Endodermal cell (in vitro differentiated cells): ENCODE measurements around the gene CDC42. TPM values are rescaled to one million over a fixed set of nuclear protein-coding genes. Genes with fewer than 3 reads are reported as not detected.

ENCODE experiments used
- DNase-seq: peaks from one replicate; pipeline ENCODE4 v3.0.0-alpha.2; 2017
- H3K27ac ChIP-seq: 2 replicates; pipeline ENCODE4 v1.5.1; 2013; ENCODE audit warnings: mild to moderate bottlenecking, low read depth, low read length, moderate library complexity
- H3K27me3 ChIP-seq: 2 replicates; pipeline ENCODE4 v1.6.1; 2013; ENCODE audit warnings: mild to moderate bottlenecking, low read length, moderate library complexity; ENCODE audit not compliant: insufficient read depth, control insufficient read depth, poor library complexity, severe bottlenecking
- H3K36me3 ChIP-seq: 2 replicates; pipeline ENCODE4 v1.7.0; 2013; ENCODE audit warnings: mild to moderate bottlenecking, low read length, moderate library complexity; ENCODE audit not compliant: control insufficient read depth, insufficient read depth
- H3K4me1 ChIP-seq: one replicate; pipeline ENCODE4 v1.7.0; 2013; ENCODE audit warnings: low read length; ENCODE audit not compliant: control insufficient read depth, insufficient read depth
- H3K4me3 ChIP-seq: 2 replicates; pipeline ENCODE4 v1.5.1; 2013; ENCODE audit warnings: mild to moderate bottlenecking, low read length, moderate library complexity
- H3K9ac ChIP-seq: 2 replicates; pipeline ENCODE4 v1.6.1; 2013; ENCODE audit warnings: mild to moderate bottlenecking, low read length, moderate library complexity; ENCODE audit not compliant: poor library complexity, severe bottlenecking; ENCODE audit errors: extremely low read depth
- H3K9me3 ChIP-seq: 2 replicates; pipeline ENCODE4 v1.6.1; 2013; ENCODE audit warnings: mild to moderate bottlenecking, low read length, moderate library complexity; ENCODE audit not compliant: control insufficient read depth
- H3K27ac Mint-ChIP-seq: 2 replicates; pipeline ENCODE4 v1.8.0; 2020; ENCODE audit warnings: mixed read lengths
- H3K27me3 Mint-ChIP-seq: 2 replicates; pipeline ENCODE4 v1.8.0; 2021; ENCODE audit warnings: mild to moderate bottlenecking, mixed read lengths; ENCODE audit not compliant: insufficient read depth
- H3K36me3 Mint-ChIP-seq: 2 replicates; pipeline ENCODE4 v1.8.0; 2020; ENCODE audit warnings: low read depth, mixed read lengths
- H3K4me1 Mint-ChIP-seq: 2 replicates; pipeline ENCODE4 v1.8.0; 2020; ENCODE audit warnings: mixed read lengths
- H3K4me3 Mint-ChIP-seq: 2 replicates; pipeline ENCODE4 v1.8.0; 2020; ENCODE audit warnings: mild to moderate bottlenecking, moderate library complexity, mixed read lengths
- H3K9me3 Mint-ChIP-seq: 2 replicates; pipeline ENCODE4 v1.8.0; 2020; ENCODE audit warnings: mild to moderate bottlenecking, mixed read lengths
- CTCF ChIP-seq: fragments of 200-600 bp; sonication (generic); conservative IDR thresholded peaks from 2 replicates; pipeline ENCODE4 v1.5.0; 2021; ENCODE audit warnings: antibody characterized with exemption, mild to moderate bottlenecking
- WGBS, 2 experiments: methylation state at CpG; one replicate each; pipeline versions ENCODE4 v1.1.5 to v1.1.7; 2013; ENCODE audit warnings: missing lambda C conversion rate in 2 of 2, mixed read lengths in 1 of 2; ENCODE audit not compliant: insufficient coverage in 1 of 2, insufficient read length in 1 of 2; 5-methylcytosine and 5-hydroxymethylcytosine counted together
- total RNA-seq, 2 donors: library from RNA; stranded (reverse); fragmentation: NEBNext Ultra II Directional in 1 of 2; extraction: Animal tissue kit (Norgen Biotek cat#: 25700) in 1 of 2; gene quantifications; 2 replicates in 1 of 2; 3 replicates in 1 of 2; pipeline ENCODE4 v1.2.1, GENCODE V29; 2021

Gene CDC42
- total RNA-seq, 2 donors from 2014 or later: 274 to 283 TPM

- 90 to 96% methylated on average over 2 to 9 of the region's 9 CpGs for WGBS, 2 experiments
- TF ChIP-seq CTCF: no peak
- peak overlapping the region; percentile 73 for H3K27ac Mint-ChIP-seq
Observed at GRCh38 chr1:22123901-22124404, 71.4 kb downstream of the CDC42 start.

GRCh38 chr1:22124592-22125229, 72.2 kb downstream of the CDC42 start:
- H3K4me1 Mint-ChIP-seq: peaks cover 25% of the 10 kb centered on the region
- H3K4me3 Mint-ChIP-seq: no peak overlapping the region
- no peak for TF ChIP-seq CTCF
- Histone ChIP-seq H3K27me3 (no peaks in the 10 kb centered on the region), H3K4me1 (peaks cover 9% of the 10 kb centered on the region), H3K9me3 (no peaks in the 10 kb centered on the region), H3K36me3 (peaks cover 10% of the 10 kb centered on the region), H3K9ac (no peak overlapping the region), H3K27ac (no peak overlapping the region), H3K4me3 (no peak overlapping the region)
- H3K36me3 Mint-ChIP-seq: peaks cover 2% of the 10 kb centered on the region
- no peaks in the 10 kb centered on the region for H3K27me3 Mint-ChIP-seq
- no peak for DNase-seq
- 95 to 97% methylated on average over 4 to 8 of the region's 8 CpGs for WGBS, 2 experiments
- no peaks in the 10 kb centered on the region for H3K9me3 Mint-ChIP-seq
- H3K27ac Mint-ChIP-seq: peak overlapping the region; percentile 73

More at GRCh38 chr1:22123901-22124404, 71.4 kb downstream of the CDC42 start:
- DNase-seq: no peak
- Histone ChIP-seq H3K4me3 (no peak overlapping the region), H3K9ac (no peak overlapping the region), H3K36me3 (peaks cover 18% of the 10 kb centered on the region), H3K4me1 (peaks cover 9% of the 10 kb centered on the region), H3K27me3 (no peaks in the 10 kb centered on the region), H3K27ac (no peak overlapping the region), H3K9me3 (no peaks in the 10 kb centered on the region)
- H3K9me3 Mint-ChIP-seq: no peaks in the 10 kb centered on the region
- H3K4me1 Mint-ChIP-seq: peaks cover 25% of the 10 kb centered on the region
- H3K4me3 Mint-ChIP-seq: no peak overlapping the region
- no peaks in the 10 kb centered on the region for H3K27me3 Mint-ChIP-seq
- H3K36me3 Mint-ChIP-seq: peaks cover 6% of the 10 kb centered on the region

- TF ChIP-seq CTCF: no peak
- Histone ChIP-seq H3K4me1 (peaks cover 9% of the 10 kb centered on the region), H3K27me3 (no peaks in the 10 kb centered on the region), H3K27ac (no peak overlapping the region), H3K9ac (no peak overlapping the region), H3K36me3 (no peaks in the 10 kb centered on the region), H3K9me3 (no peaks in the 10 kb centered on the region), H3K4me3 (no peak overlapping the region)
- Mint-ChIP-seq H3K4me3 (no peak overlapping the region), H3K9me3 (no peaks in the 10 kb centered on the region), H3K4me1 (peaks cover 15% of the 10 kb centered on the region), H3K27me3 (no peaks in the 10 kb centered on the region), H3K36me3 (no peaks in the 10 kb centered on the region), H3K27ac (no peak overlapping the region)
- DNase-seq: no peak
- 90% methylated on average over 11 to 12 of the region's 12 CpGs for WGBS, 2 experiments
Observed at GRCh38 chr1:22126531-22126930, 74.0 kb downstream of the CDC42 start.
